Measurements from ENCODE around the gene EDIL3.

GRCh38 chr5:84403773-84404172, 19.1 kb upstream of the EDIL3 start:
- TF ChIP-seq CTCF (IDR thresholded peaks at IDR 0.05 in 4 of 5, conservative IDR thresholded peaks at IDR 0.05 in 1 of 5) = no peak
- no peak for TF ChIP-seq POLR2A (IDR thresholded peaks at IDR 0.05)
